GM19240 (cell line): Measurements from ENCODE around the gene CHFR.
"Not testable (repeated sequence)": the region's sequence is repeated elsewhere in the genome, so short reads cannot be mapped to it uniquely, and the experiment has no call there.

Experiments
- DNase-seq: peaks from one replicate; pipeline ENCODE4 v3.0.0; 2011; ENCODE audit warnings: low spot score; ENCODE audit not compliant: insufficient read length

The CHFR gene, protein sequence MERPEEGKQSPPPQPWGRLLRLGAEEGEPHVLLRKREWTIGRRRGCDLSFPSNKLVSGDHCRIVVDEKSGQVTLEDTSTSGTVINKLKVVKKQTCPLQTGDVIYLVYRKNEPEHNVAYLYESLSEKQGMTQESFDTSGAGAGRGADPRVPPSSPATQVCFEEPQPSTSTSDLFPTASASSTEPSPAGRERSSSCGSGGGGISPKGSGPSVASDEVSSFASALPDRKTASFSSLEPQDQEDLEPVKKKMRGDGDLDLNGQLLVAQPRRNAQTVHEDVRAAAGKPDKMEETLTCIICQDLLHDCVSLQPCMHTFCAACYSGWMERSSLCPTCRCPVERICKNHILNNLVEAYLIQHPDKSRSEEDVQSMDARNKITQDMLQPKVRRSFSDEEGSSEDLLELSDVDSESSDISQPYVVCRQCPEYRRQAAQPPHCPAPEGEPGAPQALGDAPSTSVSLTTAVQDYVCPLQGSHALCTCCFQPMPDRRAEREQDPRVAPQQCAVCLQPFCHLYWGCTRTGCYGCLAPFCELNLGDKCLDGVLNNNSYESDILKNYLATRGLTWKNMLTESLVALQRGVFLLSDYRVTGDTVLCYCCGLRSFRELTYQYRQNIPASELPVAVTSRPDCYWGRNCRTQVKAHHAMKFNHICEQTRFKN

DNA sequence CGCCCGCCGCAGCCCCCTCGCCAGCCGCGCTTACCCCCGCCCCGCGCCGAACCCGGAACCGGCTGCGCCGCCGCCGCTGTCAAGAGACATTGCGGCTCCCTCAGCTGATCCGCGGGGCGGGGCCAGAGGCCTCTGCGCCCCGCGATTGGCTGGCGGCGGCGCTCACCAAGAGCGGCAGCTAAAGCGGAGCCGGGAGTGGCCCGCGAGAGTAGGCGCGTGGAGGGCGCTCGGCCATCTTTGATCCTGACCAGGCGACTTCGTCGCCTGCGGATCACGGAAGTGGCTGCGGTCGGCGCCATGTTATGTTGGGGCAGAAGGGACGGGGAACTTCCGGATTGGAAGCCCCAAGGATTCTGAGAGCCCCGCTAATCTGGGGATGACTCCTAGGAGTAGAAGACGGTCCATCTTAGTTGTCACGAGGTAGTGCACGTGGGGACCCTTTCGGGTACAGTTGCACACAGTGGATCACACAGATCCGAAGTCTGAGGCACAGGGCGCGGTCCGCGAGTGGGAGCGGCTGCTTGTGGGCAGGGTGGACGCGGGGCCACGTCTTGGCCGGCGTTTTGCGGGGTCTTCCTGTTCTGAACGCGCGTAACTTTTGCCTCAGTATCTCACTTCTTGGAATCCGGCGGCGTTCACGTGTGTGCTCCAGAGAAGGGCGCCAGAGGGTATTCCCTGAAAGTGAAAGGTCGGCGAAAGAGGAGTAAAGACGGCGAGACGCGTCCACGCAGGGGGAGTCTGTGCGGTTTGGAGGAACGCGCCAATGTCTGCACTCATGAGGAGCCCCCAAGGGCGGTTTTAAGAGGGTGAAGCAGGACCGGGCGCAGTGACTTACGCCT, at the start of gene CHFR:
CHFR (minus strand) TSS at position 93 of the 839 bp plus-strand sequence. CDS start 277 bp downstream, outside the sequence.
- peak; percentile 96 for DNase-seq

DNA sequence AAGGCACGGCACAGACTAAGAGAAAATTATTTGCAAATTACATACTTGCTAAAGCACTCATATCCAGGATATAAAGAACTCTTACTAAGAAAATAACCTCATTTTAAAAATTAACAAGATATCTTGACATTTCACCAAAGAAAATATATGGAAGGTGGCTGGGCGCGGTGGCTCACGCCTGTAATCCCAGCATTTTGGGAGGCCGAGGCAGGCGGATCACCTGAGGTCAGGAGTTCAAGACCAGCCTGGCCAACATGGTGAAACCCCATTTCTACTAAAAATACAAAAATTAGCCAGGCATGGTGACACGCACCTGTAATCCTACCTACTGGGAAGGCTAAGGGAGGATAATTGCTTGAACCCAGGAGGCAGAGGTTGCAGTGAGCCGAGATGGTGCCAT, 49.5 kb upstream of the CHFR start:
- DNase-seq = not testable (repeated sequence)

DNA sequence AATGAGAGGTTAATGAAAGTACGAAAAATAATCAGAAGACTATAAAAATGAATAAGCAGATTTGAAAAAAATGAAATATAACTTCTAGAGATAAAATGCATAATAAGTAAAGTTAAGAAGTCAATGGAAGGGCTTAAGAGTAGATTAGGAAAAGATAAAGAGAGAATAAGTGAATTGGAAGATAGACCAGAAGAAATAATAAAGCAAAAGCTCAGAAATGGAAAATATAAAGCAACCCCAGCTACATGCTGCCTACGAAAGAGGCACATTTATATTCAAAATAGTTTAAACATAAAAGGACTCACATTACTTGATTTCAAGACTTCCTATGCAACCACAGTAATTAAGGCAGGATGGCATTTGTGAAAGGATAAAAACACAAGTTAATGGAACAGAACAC, 48.8 kb upstream of the CHFR start:
- DNase-seq = no peak

DNA sequence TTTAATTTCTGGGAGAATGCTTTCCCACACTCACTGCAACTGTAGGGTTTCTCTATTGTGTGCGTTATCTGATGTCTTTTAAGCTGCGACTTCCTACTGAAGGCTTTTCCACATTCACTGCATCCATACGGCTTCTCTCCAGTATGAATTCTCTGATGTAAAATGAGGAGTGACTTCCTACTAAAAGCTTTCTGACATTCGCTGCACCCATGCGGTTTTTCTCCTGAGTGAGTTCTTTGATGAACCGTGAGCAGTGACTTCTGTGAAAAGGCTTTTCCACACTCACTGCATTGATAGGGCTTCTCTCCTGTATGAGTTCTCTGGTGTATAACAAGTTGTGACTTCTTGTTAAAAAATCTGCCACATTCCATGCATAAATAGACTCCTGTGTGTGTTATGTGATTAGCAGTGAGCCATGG, 39.0 kb upstream of the CHFR start:
- no peak for DNase-seq

DNA sequence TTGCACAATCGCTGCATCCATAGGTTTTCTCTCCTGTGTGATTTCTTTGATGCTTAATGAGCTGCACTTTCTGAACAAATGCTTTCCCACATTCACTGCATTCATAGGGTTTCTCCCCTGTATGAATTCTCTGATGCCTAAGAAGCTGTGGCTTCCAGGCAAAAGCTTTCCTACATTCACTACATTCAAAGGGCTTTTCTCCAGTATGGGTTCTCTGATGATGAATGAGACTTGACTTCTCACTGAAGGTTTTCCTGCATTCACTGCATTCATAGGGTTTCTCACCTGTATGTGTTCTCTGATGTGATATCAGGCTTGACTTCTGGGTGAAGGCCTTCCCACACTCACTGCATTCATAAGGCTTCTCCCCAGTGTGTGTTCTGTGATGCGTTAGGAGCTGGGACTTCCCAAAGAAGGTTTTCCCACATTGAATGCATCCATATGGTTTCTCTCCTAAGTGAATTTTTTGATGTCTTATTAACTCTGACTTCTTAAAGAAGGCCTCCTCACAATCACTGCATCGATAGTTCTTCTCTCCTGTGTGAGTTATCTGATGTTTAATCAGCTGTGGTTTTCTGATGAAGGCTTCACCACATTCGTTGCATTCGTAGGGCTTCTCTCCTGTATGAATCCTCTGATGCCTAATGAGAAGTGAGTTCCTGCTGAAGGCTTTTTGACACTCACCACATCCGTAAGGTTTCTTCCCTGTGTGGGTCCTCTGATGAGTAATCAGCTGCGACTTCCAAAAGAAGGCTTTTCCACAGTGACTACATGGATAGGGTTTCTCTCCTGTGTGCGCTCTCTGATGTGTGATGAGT, 38.4 kb upstream of the CHFR start:
- DNase-seq = no peak

DNA sequence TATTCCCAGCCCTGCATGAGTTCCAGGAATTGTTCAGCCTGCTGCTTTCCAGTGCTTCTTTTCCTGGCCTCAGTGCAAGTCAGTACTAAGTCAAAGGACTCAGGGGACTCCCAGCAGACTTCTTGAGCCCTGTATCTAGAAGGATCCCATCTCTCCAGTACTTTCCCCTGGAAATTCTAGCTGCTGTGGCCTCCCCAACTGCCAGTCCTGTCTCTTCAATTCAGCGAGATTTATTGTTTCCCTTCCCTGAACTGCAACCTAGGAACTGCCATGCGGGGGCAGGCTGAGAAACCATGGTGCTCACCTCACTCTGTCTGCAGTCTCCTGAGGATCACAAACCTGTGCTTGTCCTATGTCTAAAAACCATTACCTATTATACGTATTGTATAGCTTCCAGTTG, 37.0 kb upstream of the CHFR start:
- DNase-seq = no peak

DNA sequence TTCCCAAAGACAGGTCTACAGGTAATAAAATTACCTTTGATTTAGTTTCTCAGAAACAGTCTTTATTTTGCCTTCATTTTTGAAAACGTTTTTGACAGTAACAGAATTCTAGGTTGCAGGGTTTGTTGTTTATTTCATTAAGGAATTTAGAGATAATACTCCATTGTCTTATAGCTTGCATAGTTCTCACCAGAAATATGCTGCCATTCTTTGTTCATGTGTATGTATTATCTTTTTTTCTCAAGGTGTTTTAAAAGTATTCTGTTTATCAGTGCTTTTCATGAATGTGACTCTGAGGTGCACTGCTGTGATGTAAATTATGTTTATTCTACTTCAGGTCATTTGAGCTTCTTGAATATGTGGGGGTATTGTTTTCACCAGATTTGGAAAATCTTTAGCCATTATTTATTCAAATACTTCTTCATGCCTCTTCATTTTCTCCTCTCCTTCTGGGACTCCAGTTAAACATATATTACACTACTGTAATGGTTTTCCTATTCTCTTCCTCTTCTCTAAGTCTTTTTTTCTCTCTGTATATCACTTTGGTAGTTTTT, 36.0 kb upstream of the CHFR start:
- DNase-seq = no peak

DNA sequence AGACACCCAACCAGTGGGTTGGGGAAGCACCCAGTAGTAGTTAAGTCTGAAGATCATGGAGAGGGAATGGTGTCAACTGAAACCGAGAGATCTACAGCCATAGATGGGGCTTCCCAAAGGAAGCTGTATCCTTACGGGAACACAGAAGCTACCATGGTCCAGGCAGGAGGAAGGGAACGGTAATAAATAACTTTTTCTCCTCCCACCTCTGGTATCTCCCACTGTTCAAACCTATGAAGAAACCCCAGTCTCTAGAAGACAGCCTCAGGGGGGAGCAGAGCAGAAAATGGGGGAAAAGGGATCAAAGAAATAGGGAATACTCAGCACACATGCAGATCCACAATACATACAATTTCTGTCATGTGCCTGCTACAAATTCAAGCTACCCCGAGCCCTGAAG, 35.3 kb upstream of the CHFR start:
- no peak for DNase-seq

DNA sequence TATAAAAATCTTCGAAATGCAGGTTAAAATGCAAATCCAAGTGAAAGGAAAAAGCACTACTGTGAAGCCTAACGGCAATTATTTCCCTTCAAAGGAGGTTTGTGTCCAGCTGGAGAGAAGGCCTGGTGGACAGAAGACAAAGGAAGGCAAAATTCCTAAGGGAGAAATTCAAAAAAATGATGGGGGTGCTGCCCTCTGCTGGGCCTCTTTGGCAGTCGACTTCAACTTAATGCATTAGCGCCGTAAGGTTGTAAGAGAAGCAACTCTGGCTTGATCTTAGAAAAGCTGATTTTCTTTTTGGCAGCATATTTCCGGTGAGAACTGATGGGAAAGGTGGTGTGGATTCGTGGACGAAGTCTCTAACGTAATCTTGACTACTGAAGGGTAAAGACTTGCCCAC, 34.3 kb upstream of the CHFR start:
- DNase-seq = no peak

DNA sequence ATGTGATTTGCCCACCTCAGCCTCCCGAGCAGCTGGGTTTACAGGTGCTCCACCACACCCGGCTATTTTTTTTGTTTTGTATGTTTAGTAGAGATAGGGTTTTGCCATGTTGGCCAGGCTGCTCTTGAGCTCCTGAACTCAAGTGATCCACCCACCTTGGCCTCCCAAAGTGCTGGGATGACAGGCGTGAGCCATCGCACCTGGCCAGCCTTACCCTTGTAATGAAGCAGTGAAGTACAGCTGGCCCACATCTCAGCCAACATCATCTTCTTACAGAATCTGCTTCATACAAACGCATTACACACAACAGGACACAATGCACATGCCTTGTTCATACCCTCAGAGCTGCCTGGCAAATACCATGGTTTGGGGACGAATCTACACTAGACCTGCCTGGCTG, 31.3 kb upstream of the CHFR start:
- DNase-seq = no peak

DNA sequence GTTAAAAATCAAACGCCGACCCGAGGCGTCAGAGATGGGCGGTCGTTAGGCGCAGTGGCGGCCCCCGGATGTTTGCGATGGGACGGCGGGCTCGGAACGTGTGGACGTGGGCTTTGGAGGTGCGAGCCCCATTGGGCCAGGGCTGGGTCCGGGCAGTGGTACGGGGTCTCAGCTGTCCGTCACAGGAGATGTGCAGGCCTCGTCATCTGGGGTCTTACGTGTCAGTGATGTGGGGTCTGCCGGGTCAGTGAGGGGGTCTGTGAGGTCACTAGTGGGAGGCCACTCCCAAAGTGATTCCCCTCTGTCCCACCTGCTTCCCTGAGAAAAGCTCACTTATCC, 21.6 kb upstream of the CHFR start:
- DNase-seq = no peak

DNA sequence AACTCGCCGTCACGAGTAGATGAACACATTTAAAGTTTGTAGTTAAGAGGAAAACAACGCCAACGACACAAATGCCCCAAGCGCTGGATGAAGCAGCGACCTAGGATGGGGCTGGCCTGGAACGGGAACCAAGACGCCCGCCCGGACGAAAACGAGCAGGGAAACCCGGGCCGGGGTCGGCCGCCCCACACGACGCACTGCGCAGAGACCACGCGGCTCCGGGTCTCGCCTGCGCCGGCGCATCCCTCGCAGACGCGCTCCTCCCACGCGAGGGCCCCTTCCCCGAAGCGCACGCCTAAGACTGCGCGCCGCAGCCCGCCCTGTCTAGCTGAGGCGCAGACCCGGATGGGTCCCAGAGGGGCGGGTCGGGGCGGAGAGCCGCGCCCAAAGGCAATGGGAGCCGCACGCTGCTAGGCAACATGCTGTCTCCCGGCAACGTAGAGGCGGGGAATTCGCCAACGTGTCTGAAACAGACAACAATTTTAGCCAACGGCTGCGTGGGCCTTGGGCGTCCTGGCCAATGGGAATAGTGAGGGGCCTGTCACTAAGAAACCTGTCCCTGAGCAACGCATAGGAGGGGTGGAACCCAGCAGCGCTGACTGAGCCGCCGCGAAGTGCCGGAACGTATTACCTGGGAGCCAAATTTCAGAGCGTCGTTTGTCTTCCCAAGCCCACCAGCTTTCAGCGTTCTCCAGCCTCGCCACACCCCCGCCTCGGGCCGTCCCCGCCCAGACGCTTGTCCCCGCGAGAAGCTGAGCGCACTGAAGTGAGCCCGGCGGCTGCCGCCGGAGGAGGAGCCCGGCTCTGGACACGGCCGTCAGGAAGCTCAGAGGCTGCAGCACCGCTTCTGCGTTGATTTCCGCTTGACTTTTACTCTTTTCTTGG, 21.0 kb upstream of the CHFR start:
- DNase-seq = peak; percentile 24

DNA sequence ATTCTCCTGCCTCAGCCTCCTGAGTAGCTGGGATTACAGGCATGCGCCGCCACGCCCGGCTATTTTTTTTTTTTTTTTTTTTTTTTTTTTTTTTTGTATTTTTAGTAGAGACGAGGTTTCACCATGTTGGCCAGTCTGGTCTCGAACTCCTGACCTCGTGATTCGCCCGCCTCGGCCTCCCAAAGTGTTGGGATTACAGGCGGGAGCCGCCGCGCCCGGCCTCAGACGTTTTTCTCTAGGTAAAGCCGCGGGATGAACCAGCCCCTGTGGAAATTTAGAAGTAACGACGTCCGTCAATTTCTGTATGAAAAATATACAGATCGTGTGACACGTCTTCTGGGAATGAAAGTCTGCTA, 20.4 kb upstream of the CHFR start:
- DNase-seq = not testable (repeated sequence)

DNA sequence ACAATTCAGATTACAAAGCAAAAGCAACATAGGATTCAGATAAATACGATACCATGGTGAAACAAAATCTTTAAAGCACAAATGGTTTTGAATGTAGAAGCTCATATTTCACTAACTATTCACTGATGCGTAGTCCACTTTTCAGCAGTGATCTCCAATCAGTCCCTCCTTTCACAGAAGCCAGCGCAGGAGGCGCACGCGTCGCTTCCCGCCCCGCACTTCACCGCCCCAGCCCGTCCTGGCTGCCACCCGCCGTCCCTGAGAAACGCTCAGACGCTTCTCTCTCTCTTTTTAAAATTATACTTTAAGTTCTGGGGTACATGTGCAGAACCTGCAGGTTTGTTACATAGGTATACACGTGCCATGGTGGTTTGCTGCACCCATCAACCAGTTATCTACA, 19.8 kb upstream of the CHFR start:
- DNase-seq = no peak

DNA sequence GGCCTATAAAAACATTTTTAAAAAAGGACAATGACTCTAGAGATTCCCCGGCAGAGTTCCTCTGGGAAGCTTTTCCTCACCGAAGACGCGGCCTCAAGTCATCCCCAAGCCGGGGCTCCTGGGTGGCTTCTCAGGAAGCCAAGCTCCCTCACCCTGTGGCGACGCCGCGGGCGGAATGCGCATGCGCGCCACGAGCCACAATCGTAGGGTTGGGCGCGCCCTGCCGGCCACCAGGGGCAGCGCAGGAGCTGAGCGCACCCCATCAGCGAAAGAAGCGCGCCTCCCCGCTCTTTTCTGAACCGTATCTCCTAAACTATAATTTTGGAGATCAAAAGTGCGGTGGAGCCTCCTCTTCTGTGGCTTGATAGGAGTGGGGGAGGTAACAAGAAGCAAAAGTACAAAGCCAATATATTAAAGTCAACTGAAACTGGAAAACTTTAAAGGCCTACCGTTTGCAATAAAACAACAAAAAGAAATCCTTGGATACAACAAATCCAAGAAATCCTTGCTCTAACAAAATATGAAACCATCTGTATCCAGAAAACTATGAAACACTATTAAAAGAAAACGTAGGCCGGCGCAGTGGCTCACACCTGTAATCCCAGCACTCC, 17.4 kb upstream of the CHFR start:
- DNase-seq = no peak

DNA sequence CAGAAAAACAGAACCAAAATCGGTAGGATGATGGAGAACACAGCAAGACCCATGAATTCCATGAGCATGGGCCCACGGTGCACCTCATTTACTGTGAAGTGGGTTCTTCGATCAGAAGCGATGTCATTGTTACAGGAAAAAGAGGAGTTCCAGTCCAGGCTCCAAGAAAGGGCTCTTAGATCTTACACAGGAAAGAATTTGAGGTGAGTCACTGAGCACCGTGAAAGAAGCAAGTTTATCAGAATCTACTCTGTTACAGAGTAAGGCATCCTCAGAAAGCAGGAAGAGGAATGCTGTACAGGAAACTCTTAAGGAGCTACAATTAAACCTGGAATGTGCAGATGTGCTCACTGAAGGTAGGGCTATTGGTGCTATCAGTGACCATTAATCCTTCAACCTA, 11.6 kb upstream of the CHFR start:
- no peak for DNase-seq

DNA sequence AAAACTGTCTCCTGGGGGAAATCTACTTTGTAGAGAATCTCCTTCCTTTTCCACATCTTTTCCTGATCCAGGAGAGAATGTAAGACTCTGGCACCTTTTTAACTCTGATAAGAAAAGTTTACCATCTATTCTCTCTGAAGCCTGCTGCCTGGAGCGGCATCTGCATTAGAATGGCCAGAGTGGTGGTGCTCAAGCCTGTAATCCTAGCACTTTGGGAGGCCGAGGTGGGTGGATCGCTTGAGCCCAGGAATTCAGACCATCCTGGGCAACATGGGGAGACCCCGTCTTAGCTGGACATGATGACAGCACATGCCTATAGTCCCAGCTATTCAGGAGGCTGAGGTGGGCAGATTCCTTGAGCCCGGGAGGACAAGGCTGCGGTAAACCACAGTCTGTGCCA, 1.4 kb upstream of the CHFR start:
- no peak for DNase-seq

DNA sequence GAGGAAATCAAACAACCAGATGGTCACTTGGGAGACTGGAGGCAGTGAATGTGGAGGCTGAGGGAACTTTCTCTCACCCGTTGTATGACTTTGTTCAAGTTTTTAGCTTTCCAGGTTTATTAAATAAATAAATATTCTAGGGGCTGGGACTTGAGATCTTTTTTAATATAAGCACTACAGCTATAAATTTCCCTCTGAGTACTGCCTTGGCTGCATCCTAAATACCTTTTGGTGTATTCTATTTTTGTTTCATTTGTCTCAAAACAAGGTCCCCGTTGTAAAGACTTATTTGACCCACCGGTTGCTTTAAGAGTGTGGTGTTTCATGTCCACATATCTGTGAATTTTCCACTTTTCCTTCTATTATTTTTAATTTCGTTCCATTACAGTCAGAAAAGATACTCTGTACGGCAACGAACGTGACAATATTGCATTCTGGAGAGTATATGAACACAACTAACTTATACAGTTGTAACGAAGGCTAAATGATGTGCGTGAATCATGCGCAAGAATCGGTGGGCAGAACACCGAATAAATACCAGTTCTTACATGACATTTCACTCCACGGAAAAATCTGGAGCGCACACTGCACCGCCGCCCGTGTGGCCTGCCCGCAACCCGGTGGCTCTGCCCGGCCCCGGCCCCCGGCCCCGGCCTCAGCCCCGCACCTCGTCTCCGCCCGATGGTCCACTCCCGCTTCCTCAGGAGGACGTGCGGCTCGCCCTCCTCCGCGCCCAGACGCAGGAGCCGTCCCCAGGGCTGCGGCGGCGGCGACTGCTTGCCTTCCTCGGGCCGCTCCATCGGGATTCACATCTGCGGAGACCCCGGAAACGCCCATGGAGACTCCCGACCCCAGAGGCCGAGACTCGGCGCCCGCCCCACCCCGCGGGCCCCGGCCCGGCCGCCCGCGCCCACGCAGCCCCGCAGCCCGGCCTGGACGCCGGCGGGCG, 602 bp downstream of the CHFR start:
- DNase-seq = no peak

DNA sequence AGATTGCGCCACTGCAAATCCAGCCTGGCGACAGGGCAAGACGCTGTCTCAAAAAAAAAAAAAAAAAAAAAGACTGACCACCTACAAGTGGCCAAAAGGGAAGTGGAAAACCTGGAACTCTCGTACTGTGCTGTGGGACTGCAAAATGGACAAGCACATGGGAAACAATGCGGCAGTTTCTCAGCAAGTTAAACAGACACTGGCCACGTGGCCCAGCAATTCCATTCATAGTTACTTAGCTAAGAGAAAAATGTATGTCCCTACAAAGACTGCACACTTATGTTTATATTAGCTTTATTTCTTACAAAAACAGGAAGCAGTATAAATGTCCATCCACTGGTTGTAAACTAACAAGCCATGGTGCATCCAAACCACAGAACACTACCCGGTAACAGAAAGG, 5.6 kb downstream of the CHFR start:
- DNase-seq = no peak
